H1 (cell line): ENCODE data around the gene FLOT1. TPM values are rescaled to one million over a fixed set of nuclear protein-coding genes. Genes with fewer than 3 reads are reported as not detected.

Experiments
- CTCF ChIA-PET: fragments of 300-600 bp; sonication (Branson Sonifier 250); formaldehyde crosslinking; loops from one replicate; lab custom pipeline; 2021; ENCODE audit not compliant: partially characterized antibody; lab: Charles Lee
- POLR2A ChIA-PET: fragments of 300-600 bp; sonication (Branson Sonifier 250); formaldehyde crosslinking; loops from one replicate; lab custom pipeline; 2021; ENCODE audit warnings: inconsistent platforms; ENCODE audit not compliant: partially characterized antibody; lab: Charles Lee
- DNase-seq, 2 experiments: peaks; one replicate each; pipeline versions ENCODE4 v3.0.0 to v3.0.0-alpha.2; 2010 to 2022; ENCODE audit warnings: low spot score in 2 of 2, low read depth in 1 of 2, mixed read lengths in 1 of 2
- FAIRE-seq: peaks from 2 replicates; lab custom pipeline; 2011; peaks lifted over from hg19 to GRCh38; lab: Jason Lieb, UNC
- H2AFZ ChIP-seq: 2 replicates; pipeline ENCODE4 v1.8.1; 2012; ENCODE audit warnings: low read length, inconsistent platforms
- H2AK5ac ChIP-seq: 2 replicates; pipeline ENCODE4 v1.6.1; 2013; ENCODE audit warnings: low read depth, low read length
- H2BK120ac ChIP-seq: replicated peaks from 2 replicates; pipeline ENCODE3; 2013; ENCODE audit warnings: low read depth, low read length, inconsistent platforms
- H2BK12ac ChIP-seq: 2 replicates; pipeline ENCODE4 v1.6.1; 2013; ENCODE audit warnings: low read depth, low read length
- H2BK15ac ChIP-seq: 2 replicates; pipeline ENCODE4 v1.6.1; 2013; ENCODE audit warnings: low read length
- H2BK20ac ChIP-seq: 2 replicates; pipeline ENCODE4 v1.6.1; 2013; ENCODE audit warnings: low read length
- H2BK5ac ChIP-seq: 2 replicates; pipeline ENCODE4 v1.6.1; 2013; ENCODE audit warnings: low read depth, low read length
- H3K14ac ChIP-seq: 2 replicates; pipeline ENCODE4 v1.6.1; 2013; ENCODE audit warnings: inconsistent platforms; ENCODE audit not compliant: insufficient read length
- H3K18ac ChIP-seq: 2 replicates; pipeline ENCODE4 v1.6.1; 2013; ENCODE audit warnings: low read length; ENCODE audit errors: extremely low read depth
- H3K23ac ChIP-seq: 2 replicates; pipeline ENCODE4 v1.6.1; 2013; ENCODE audit warnings: inconsistent platforms; ENCODE audit not compliant: insufficient read length
- H3K23me2 ChIP-seq: 2 replicates; pipeline ENCODE4 v1.6.1; 2013; ENCODE audit warnings: low read depth, low read length
- H3K27ac ChIP-seq: 2 replicates; pipeline ENCODE4 v1.6.1; 2011; ENCODE audit warnings: low read depth, low read length, inconsistent platforms
- H3K27me3 ChIP-seq, 4 experiments: replicated peaks in 1 of 4; 1 replicate in 1 of 4; 2 replicates in 3 of 4; pipeline versions ENCODE4 v1.6.1 to v1.8.1; 2011 to 2013; ENCODE audit warnings: low read length in 3 of 4, mild to moderate bottlenecking in 3 of 4, inconsistent platforms in 2 of 4, mixed read lengths in 2 of 4, moderate library complexity in 1 of 4; ENCODE audit not compliant: control insufficient read depth in 3 of 4, insufficient read depth in 3 of 4; ENCODE audit errors: extremely low read depth in 1 of 4
- H3K36me3 ChIP-seq, 4 experiments: 2 replicates each; pipeline versions ENCODE4 v1.6.1 to v1.8.1; 2011 to 2013; ENCODE audit warnings: mild to moderate bottlenecking in 4 of 4, low read length in 3 of 4, moderate library complexity in 2 of 4, control low read depth in 1 of 4, inconsistent platforms in 1 of 4; ENCODE audit not compliant: insufficient read depth in 4 of 4, control insufficient read depth in 2 of 4
- H3K4ac ChIP-seq: replicated peaks from 2 replicates; pipeline ENCODE3; 2013; ENCODE audit warnings: low read length, low read depth, mixed read lengths, inconsistent platforms; ENCODE audit not compliant: insufficient read length
- H3K4me1 ChIP-seq, 4 experiments: replicated peaks in 1 of 4; 1 replicate in 1 of 4; 2 replicates in 3 of 4; pipeline versions ENCODE4 v1.6.1 to v1.8.1; 2011 to 2013; ENCODE audit warnings: low read length in 3 of 4, inconsistent platforms in 2 of 4, mixed read lengths in 1 of 4; ENCODE audit not compliant: insufficient read depth in 4 of 4, control insufficient read depth in 3 of 4
- H3K4me2 ChIP-seq, 2 experiments: 2 replicates each; pipeline versions ENCODE4 v1.6.1 to v1.8.1; 2011 to 2013; ENCODE audit warnings: low read depth in 2 of 2, low read length in 2 of 2, control low read depth in 1 of 2, inconsistent platforms in 1 of 2, mild to moderate bottlenecking in 1 of 2; ENCODE audit not compliant: insufficient read depth in 1 of 2
- H3K4me3 ChIP-seq, 4 experiments: fragments of 200-600, 300-600 bp in 1 of 4; sonication (generic), shearing (Covaris generic), sonication (Bioruptor Twin) in 1 of 4; 2 replicates each; pipeline versions ENCODE4 v1.5.1 to v1.8.1; 2011 to 2016; ENCODE audit warnings: low read length in 4 of 4, low read depth in 3 of 4, control low read depth in 2 of 4, inconsistent platforms in 2 of 4, mild to moderate bottlenecking in 2 of 4, mixed read lengths in 1 of 4, moderate library complexity in 1 of 4; ENCODE audit not compliant: insufficient read depth in 2 of 4; ENCODE audit errors: extremely low read depth in 1 of 4
- H3K56ac ChIP-seq: replicated peaks from 2 replicates; pipeline ENCODE3; 2013; ENCODE audit warnings: low read depth, mild to moderate bottlenecking, mixed read lengths, low read length, inconsistent platforms; ENCODE audit not compliant: insufficient read length
- H3K79me1 ChIP-seq: 2 replicates; pipeline ENCODE4 v1.6.1; 2013; ENCODE audit warnings: low read depth, low read length, control low read depth
- H3K79me2 ChIP-seq, 2 experiments: 2 replicates each; pipeline versions ENCODE4 v1.6.1 to v1.8.1; 2012 to 2013; ENCODE audit warnings: low read length in 2 of 2, mild to moderate bottlenecking in 2 of 2, inconsistent platforms in 1 of 2; ENCODE audit not compliant: insufficient read depth in 2 of 2, control insufficient read depth in 1 of 2
- H3K9ac ChIP-seq, 4 experiments: replicated peaks in 1 of 4; 1 replicate in 1 of 4; 2 replicates in 3 of 4; pipeline versions ENCODE4 v1.6.1 to v1.8.1; 2011 to 2013; ENCODE audit warnings: low read depth in 3 of 4, low read length in 3 of 4, control low read depth in 2 of 4, mild to moderate bottlenecking in 2 of 4, moderate library complexity in 2 of 4, inconsistent platforms in 1 of 4; ENCODE audit errors: extremely low read depth in 1 of 4
- H3K9me3 ChIP-seq, 2 experiments: 2 replicates each; pipeline versions ENCODE4 v1.6.1 to v1.8.1; 2012 to 2013; ENCODE audit warnings: mild to moderate bottlenecking in 2 of 2, moderate library complexity in 2 of 2, control low read depth in 1 of 2, inconsistent platforms in 1 of 2, low read depth in 1 of 2, low read length in 1 of 2, mixed read lengths in 1 of 2; ENCODE audit not compliant: insufficient read depth in 2 of 2
- H4K20me1 ChIP-seq, 2 experiments: replicated peaks in 1 of 2; 2 replicates each; pipeline versions ENCODE3 to v1.8.1; 2011 to 2013; ENCODE audit warnings: inconsistent platforms in 2 of 2, low read length in 2 of 2, mild to moderate bottlenecking in 1 of 2; ENCODE audit not compliant: insufficient read depth in 2 of 2, control insufficient read depth in 1 of 2
- H4K5ac ChIP-seq: 2 replicates; pipeline ENCODE4 v1.6.1; 2013; ENCODE audit warnings: low read length, low read depth, mixed read lengths, inconsistent platforms; ENCODE audit not compliant: insufficient read length
- H4K8ac ChIP-seq: 2 replicates; pipeline ENCODE4 v1.8.0; 2013; ENCODE audit warnings: mild to moderate bottlenecking, moderate library complexity, low read length, inconsistent platforms; ENCODE audit not compliant: insufficient read depth; ENCODE audit errors: extremely low read depth
- H4K91ac ChIP-seq: replicated peaks from 2 replicates; pipeline ENCODE3; 2013; ENCODE audit warnings: low read length, mixed read lengths, inconsistent platforms; ENCODE audit not compliant: insufficient read length
- ASH2L ChIP-seq: fragments of 200-600, 300-600 bp; sonication (generic); IDR thresholded peaks from one replicate; pipeline ENCODE4 v1.7.1; 2017; ENCODE audit warnings: low read length
- EP300 ChIP-seq, 2 experiments: IDR thresholded peaks; 1 replicate in 1 of 2; 2 replicates in 1 of 2; pipeline ENCODE4 v1.6.1; 2011 to 2012; ENCODE audit warnings: low read depth in 2 of 2, low read length in 2 of 2, mild to moderate bottlenecking in 2 of 2, borderline replicate concordance in 1 of 2, inconsistent platforms in 1 of 2, moderate library complexity in 1 of 2
- EZH2 ChIP-seq: fragments of 200-600 bp; sonication (generic); IDR thresholded peaks from 2 replicates; pipeline ENCODE4 v1.7.1; 2012; ENCODE audit warnings: low read depth, mild to moderate bottlenecking, moderate library complexity, low read length, inconsistent platforms; ENCODE audit not compliant: severe bottlenecking
- GABPA ChIP-seq: IDR thresholded peaks from 2 replicates; pipeline ENCODE4 v1.6.1; 2011; ENCODE audit warnings: mild to moderate bottlenecking, low read length, moderate library complexity, borderline replicate concordance; ENCODE audit not compliant: insufficient read depth
- HDAC6 ChIP-seq: IDR thresholded peaks from one replicate; pipeline ENCODE4 v1.7.1; 2012; ENCODE audit warnings: low read depth, mild to moderate bottlenecking, inconsistent platforms, low read length, moderate library complexity
- NANOG ChIP-seq: IDR thresholded peaks from 2 replicates; pipeline ENCODE4 v1.6.1; 2011; ENCODE audit warnings: low read length, low read depth, mild to moderate bottlenecking, inconsistent platforms; ENCODE audit not compliant: insufficient read depth, poor library complexity, severe bottlenecking
- NRF1 ChIP-seq: IDR thresholded peaks from 2 replicates; pipeline ENCODE4 v1.6.1; 2011; ENCODE audit warnings: mild to moderate bottlenecking, low read depth, low read length, improper control_type of control experiment
- POLR2A ChIP-seq, 2 experiments: IDR thresholded peaks; 1 replicate in 1 of 2; 2 replicates in 1 of 2; pipeline ENCODE4 v1.6.1; 2011; ENCODE audit warnings: low read depth in 2 of 2, low read length in 2 of 2, mild to moderate bottlenecking in 2 of 2; ENCODE audit errors: control extremely low read depth in 1 of 2
- RAD21 ChIP-seq, 2 experiments: IDR thresholded peaks in 1 of 2; conservative IDR thresholded peaks in 1 of 2; 2 replicates each; pipeline ENCODE4 v1.6.1; 2011; ENCODE audit warnings: low read depth in 2 of 2, low read length in 2 of 2, improper control_type of control experiment in 1 of 2, inconsistent platforms in 1 of 2, mild to moderate bottlenecking in 1 of 2, moderate library complexity in 1 of 2
- SUZ12 ChIP-seq: fragments of 200-600 bp; sonication (generic); IDR thresholded peaks from 2 replicates; pipeline ENCODE4 v1.6.1; 2012; ENCODE audit warnings: mild to moderate bottlenecking, inconsistent platforms, low read length, moderate library complexity, mixed read lengths
- TCF12 ChIP-seq: IDR thresholded peaks from 2 replicates; pipeline ENCODE4 v1.6.1; 2011; ENCODE audit warnings: low read depth, mild to moderate bottlenecking, low read length
- YY1 ChIP-seq: IDR thresholded peaks from 2 replicates; pipeline ENCODE4 v1.6.1; 2011; ENCODE audit warnings: low read depth, mild to moderate bottlenecking, low read length
- WGBS, 2 experiments: shearing (Covaris generic) in 1 of 2; methylation state at CpG; one replicate each; pipeline versions ENCODE4 v1.1.6 to v1.1.7; 2013 to 2015; ENCODE audit warnings: low lambda C conversion rate in 2 of 2, mixed read lengths in 2 of 2, inconsistent platforms in 1 of 2, low coverage in 1 of 2, missing lambda C conversion rate in 1 of 2; ENCODE audit not compliant: insufficient replicate concordance in 2 of 2, insufficient coverage in 1 of 2, insufficient read length in 1 of 2; ENCODE audit errors: extremely low coverage in 1 of 2, missing lambda C conversion rate in 1 of 2; 5-methylcytosine and 5-hydroxymethylcytosine counted together
- polyA plus RNA-seq, 7 experiments: library from polyadenylated mRNA; depleted of rRNA in 3 of 7; stranded (reverse) in 5 of 7; unstranded in 2 of 7; fragments of >200 nt in 5 of 7; fragments of 200-250 nt in 2 of 7; gene quantifications; 1 replicate in 5 of 7; 2 replicates in 1 of 7; 4 replicates in 1 of 7; pipeline versions ENCODE4 v1.2.1 to v1.2.3, GENCODE V29; 2011 to 2013; ENCODE audit warnings: missing spikeins in 2 of 7, mixed read lengths in 2 of 7
- total RNA-seq: library from RNA; stranded (reverse); fragmentation: NEBNext Ultra II Directional; extraction: Animal tissue kit (Norgen Biotek cat#: 25700); gene quantifications from 2 replicates; pipeline ENCODE4 v1.2.1, GENCODE V29; 2021

FLOT1 gene
- total and polyA plus RNA-seq, 2 of the 8 experiments (the other 6 are each of a cell fraction or from before 2014, with no cell fraction given): 87.5 to 88.1 TPM

- WGBS, 2 experiments: 69% methylated on average over 1 of the region's 1 CpG; no CpG with 5 or more reads in 1 of the 2 experiments
- CTCF ChIA-PET: interaction anchor here (1.1 to 2.5 kb wide), 6 partner anchors 9 to 19 kb away, joined by 3 to 19 read pairs (median 6); no protein-coding TSS in a partner anchor
- DNase-seq (no peak), FAIRE-seq (no peak)
- Histone ChIP-seq H2AFZ (no peak overlapping the region), H3K79me1 (peaks cover 3% of the 10 kb centered on the region; the same call in 1 of the 2 replicates), H2BK12ac (no peak overlapping the region), H3K4me3 (no peak overlapping the region), H3K23ac (no peak overlapping the region), H4K5ac (no peak overlapping the region), H2BK20ac (no peak overlapping the region), H2BK5ac (no peak overlapping the region), H3K4ac (no peak overlapping the region), H2AK5ac (no peak overlapping the region), H3K56ac (no peak overlapping the region), H3K9ac (no peak overlapping the region), H4K8ac (no peak overlapping the region), H3K36me3 (peaks cover 29 to 60% (median 47%) of the 10 kb centered on the region in 4 experiments), H3K79me2 (peaks cover 0 to 13% of the 10 kb centered on the region in 2 experiments; a peak in 2 of 4 replicates), H4K20me1 (peaks cover 0 to 5% of the 10 kb centered on the region in 2 experiments), H3K23me2 (peaks cover 5% of the 10 kb centered on the region), H3K4me2 (no peak overlapping the region), H2BK120ac (no peak overlapping the region), H3K27me3 (no peaks in the 10 kb centered on the region), H3K4me1 (no peaks in the 10 kb centered on the region; a peak in 5 of 7 replicates), H3K18ac (no peak overlapping the region), H2BK15ac (no peak overlapping the region), H4K91ac (no peak overlapping the region), H3K27ac (no peak overlapping the region), H3K9me3 (no peaks in the 10 kb centered on the region), H3K14ac (no peak overlapping the region)
- POLR2A ChIA-PET: interaction anchor here (0.8 to 35.9 kb wide), 7 partner anchors 6 to 107 kb away, joined by 3 to 732 read pairs (median 4); partner anchors contain the start of genes MDC1, NRM and TUBB
- TF ChIP-seq HDAC6: no peak
- no peak for TF ChIP-seq SUZ12
- TF ChIP-seq ASH2L: no peak
- no peak for TF ChIP-seq EP300 (IDR thresholded peaks at IDR 0.05; ENCODE audit: borderline replicate concordance in 1 of 2, low read depth in 2 of 2, low read length in 2 of 2)
- no peak for TF ChIP-seq POLR2A (IDR thresholded peaks at IDR 0.05; ENCODE audit: control extremely low read depth in 1 of 2, low read depth in 2 of 2, low read length in 2 of 2)
- TF ChIP-seq RAD21 (IDR thresholded peaks at IDR 0.05 in 1 of 2, conservative IDR thresholded peaks at IDR 0.05 in 1 of 2; ENCODE audit: low read depth in 2 of 2, low read length in 2 of 2): no peak
- TF ChIP-seq TCF12: no peak
- TF ChIP-seq EZH2: no peak
- no peak for TF ChIP-seq NRF1
- TF ChIP-seq NANOG: no peak
- TF ChIP-seq GABPA: no peak
- no peak for TF ChIP-seq YY1
These were observed 30.6 kb downstream of the FLOT1 start for GRCh38 chr6:30711758-30712380.
